ENCODE results near the gene HSPA12A.

The HSPA12A gene

DNA sequence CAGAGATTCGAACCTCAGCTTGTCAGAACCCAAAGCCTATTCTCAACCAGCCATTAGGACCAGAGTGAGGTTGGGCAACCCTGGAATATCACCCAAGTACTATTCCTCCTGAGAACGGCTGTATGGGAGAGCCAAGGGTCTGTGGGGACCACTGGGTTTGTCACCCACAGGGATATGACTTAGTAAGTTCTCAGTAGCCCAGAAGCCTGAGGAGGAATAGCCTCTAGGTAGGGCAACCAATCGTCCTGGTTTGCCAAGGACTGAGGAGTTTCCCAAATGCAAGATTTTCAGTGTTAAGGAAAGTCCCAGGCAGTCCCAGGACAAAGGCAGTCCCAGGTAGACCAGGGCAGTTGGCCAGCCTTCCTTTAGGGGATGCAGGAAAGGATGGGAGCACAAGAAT is 74.9 kb downstream of the HSPA12A start:
- DNase-seq: no peak

- no peak for DNase-seq
Measured at GRCh38 chr10:116665541-116666125, 76.7 kb downstream of the HSPA12A start.

DNA sequence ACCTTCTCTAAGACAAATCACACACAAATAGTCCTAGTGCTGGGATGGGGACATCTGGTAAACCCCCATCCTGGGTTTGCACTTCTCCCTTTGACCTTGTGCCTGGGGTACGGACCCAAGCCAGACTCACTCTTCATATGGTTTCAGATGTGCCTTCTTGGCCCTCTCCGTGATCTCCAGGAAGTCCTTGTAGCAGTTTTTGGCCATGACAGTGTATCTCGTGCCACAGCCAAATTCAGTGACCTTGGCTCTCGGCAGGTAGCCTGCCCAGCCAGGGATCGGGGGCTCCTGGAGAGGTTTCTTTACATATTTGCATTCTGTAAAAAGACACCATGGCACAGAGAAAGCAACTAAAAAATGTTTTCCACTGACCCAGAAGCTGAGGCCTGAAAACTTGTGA is 77.7 kb downstream of the HSPA12A start:
- no peak for DNase-seq

DNA sequence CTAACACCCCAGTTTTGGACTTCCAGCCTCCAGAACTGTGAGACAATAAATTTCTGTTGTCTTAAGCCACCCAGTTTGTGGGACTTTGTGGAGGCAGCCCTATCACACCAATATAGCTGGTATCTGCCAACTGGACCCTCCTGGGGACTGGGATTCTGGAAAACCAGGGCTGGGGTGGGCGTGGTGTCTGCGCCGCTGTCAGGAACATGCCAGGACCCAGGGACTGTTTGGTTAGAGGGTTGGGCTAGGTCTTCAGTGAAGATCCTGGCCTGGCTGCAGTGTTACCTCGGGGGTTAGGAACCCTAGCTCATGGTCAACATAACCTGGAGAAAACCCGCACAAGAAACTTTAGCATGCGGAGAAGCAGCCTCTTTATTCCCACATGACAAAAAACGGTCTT is 79.0 kb downstream of the HSPA12A start:
- no peak for DNase-seq

DNA sequence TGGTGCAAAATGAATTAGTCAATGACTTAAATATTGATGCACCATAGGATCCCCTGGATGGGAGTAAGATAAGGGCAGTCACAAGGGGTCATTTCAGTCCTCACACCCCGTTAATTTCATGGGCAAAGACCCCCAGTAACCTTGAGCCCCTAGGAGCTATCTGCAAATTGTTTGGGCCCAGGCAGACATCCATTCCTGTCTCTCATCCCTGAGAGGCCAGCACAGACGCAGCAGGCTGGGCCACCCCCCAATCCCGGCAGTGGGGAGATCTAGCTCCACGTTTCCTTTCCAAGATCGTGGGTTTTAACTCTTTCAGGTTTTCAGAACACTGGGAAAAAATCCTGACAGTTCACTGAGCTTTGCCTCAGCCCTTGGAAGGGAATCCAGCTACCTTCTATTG is 81.5 kb downstream of the HSPA12A start:
- DNase-seq: no peak

GRCh38 chr10:116659049-116659670 is 83.2 kb downstream of the HSPA12A start:
- DNase-seq: no peak

GRCh38 chr10:116657863-116658551 is 84.4 kb downstream of the HSPA12A start:
- DNase-seq: no peak

DNA sequence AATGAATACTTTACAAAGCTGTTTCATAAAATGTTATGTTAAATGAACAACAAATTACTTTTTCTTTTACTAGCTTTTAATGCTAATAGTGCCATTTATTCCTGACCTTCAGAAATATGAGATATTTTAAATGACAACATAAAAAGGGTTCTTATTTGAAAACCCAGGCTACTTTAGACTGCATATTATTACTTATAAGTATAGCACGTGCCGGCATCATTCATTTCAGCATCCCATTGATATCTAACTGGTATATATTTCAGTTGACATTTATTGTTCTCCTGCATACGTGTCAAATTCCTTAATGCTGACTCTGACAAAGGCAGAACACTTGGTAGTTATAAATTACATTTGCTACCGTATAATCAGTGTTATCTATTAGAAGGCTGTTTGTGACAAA is 86.3 kb downstream of the HSPA12A start:
- no peak for DNase-seq

GRCh38 chr10:116655568-116655967 is 86.8 kb downstream of the HSPA12A start:
- no peak for DNase-seq

DNA sequence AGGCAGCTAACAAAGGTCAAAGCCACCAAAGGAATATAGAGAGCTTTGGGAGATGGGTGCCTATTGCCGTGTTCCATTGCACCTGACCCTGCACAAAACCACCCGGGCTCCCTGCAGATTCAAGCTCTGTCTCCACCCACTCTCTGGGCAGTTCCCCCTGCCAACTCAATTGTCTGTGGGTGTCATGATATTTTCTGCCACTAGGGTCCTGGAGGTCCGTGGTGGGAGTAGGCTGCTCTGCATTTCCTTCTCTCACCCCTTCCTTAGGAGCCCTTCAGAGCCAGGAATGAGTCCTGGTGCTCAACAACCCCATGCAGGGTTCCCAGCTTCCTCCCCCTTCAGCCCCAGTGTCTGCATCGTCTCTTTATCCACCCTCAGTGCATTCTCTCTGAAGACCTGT is 87.5 kb downstream of the HSPA12A start:
- DNase-seq: no peak

- no peak for DNase-seq
Measured at GRCh38 chr10:116653885-116654284, 88.5 kb downstream of the HSPA12A start.

- no peak for DNase-seq
Measured at GRCh38 chr10:116648903-116649302, 93.5 kb downstream of the HSPA12A start.

DNA sequence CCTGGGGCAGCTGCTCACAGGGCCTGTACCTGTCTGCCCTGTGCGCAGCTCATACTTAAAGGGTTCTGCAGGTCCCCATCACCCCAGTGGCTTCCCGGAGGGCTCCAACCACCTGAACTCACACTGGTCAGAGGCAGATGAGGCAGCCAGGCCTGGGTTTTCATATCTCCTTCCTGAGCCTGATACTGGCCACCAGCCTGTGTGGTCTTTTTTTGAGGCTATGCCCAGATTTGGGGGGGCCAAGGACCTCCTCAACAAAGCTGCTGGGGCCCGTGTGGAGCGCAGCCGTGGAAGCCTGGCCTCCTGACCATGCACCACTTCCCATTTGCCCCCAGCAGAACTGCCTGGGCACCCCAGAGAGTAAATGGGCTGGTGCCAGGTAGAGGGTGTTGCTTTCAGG is 95.9 kb downstream of the HSPA12A start:
- DNase-seq: no peak

GRCh38 chr10:116637830-116638229 is 104.5 kb downstream of the HSPA12A start:
- DNase-seq: no peak

- DNase-seq: no peak
Measured at GRCh38 chr10:116636976-116637375, 105.4 kb downstream of the HSPA12A start.

DNA sequence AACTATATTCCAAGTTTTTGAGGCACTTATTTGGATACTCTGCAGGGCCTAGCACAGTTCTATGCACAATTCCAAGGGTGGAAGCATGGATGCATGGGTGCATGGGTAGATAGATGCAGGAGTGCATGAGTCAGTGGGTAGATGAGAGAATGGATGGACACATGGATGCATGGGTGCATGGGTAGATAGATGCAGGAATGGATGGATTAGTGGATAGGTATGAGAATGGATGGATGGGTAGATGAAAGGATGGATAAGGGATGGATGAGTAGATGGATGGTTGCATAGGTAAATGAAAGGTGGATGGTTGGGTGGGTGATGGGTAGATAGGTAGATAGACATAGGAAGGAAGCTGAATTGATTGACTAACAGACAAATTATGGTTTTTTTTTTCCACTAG is 106.0 kb downstream of the HSPA12A start:
- no peak for DNase-seq

GRCh38 chr10:116634126-116634975 is 108.0 kb downstream of the HSPA12A start:
- DNase-seq: no peak

DNA sequence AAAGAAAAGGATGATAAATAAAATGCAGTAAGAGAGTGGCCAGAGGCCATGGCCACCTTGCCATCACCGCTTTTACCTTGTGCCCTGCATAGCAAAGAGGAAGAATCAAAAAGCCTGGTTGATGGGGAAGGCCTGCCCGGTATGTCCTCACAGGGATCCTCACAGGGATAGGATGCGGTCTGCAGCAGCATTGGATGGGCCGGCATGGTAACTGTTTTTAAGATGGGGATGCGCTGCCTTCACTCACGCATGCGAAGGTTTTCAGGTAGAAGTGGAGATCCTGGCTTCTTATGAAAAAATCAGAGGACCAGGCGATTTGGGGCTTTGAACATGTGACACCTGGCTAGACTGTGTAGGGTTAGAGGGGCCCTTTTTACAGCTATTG is 109.2 kb downstream of the HSPA12A start:
- no peak for DNase-seq

GRCh38 chr10:116632596-116633215 is 109.7 kb downstream of the HSPA12A start:
- DNase-seq: no peak

DNA sequence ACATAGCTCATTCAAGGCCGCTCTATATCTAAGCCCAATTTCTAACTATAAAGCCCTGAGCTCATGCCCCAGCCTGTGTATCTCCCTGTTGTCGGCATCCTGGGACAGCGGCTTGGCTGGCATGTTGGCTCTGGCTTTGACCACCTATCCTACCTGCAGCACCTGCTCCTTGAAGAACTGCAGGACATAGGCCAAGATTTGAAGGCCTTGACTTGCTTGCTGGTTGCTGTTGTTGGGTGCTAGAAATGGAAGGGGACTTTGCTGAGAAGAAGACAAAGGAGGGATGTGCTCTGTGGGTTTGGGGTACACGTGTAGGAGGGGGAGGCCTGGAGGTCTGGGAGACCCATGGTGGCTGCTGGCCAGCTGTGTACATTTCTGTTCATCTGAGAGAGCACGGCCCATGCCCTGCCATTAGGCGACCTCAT is 110.5 kb downstream of the HSPA12A start:
- DNase-seq: no peak

- no peak for DNase-seq
Measured at GRCh38 chr10:116630020-116630419, 112.3 kb downstream of the HSPA12A start.

- no peak for DNase-seq
Measured at GRCh38 chr10:116629340-116629739, 113.0 kb downstream of the HSPA12A start.

GRCh38 chr10:116627386-116627933 is 114.9 kb downstream of the HSPA12A start:
- DNase-seq: no peak

Data from activated T-cell treated with anti-CD3 and anti-CD28 coated beads for 4 hours (primary cell).